Measurements from ENCODE around the gene AFG1L.
"Not testable (repeated sequence)": the region's sequence is repeated elsewhere in the genome, so short reads cannot be mapped to it uniquely, and the experiment has no call there.

AFG1L gene

DNA sequence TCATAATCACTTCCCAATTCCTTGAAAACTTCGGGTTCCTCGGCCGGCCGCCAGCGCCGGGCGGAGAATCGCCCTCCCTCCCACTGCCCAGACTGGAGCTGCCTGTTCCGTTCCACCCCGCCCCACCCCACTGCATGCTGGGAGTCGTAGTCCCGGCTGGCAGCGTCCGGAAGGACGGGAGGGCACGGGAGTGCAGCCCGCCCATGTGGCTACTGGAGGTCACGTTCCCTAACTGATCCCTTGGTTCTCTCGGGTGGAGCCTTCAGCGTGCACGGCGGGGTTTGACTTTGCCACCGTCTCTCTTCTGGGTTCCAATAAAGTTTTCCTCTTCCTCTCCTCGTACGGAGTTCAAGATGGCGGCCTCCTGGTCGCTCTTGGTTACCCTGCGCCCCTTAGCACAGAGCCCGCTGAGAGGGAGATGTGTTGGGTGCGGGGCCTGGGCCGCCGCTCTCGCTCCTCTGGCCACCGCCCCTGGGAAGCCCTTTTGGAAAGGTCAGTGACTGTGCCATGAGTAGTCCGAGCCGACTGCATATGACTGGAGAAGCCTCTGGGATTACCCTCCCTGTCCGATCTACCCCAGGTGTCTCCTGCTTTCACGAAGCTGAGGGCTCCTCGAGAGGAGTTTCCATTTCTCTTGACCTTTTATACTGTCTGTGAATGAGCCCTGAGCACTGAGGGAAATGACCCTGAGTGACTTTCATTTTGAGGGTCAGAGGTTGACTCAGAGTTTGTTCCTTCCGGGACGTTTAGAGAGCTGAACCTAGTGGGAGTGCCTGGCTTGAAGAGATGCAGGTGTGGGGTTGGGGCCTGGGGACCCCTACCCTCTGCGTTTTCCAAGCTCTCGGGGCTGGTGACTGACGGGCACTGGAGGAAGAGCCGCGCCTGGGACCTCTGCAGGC lies at the start of gene AFG1L:
Gene AFG1L (plus strand): TSS at position 328 of the 899 bp plus-strand sequence. CDS start 26 bp downstream, at position 354.
- peak; percentile 92 for DNase-seq

GRCh38 chr6:108245095-108245494 lies 49.8 kb upstream of the AFG1L start:
- not testable (repeated sequence) for DNase-seq

DNA sequence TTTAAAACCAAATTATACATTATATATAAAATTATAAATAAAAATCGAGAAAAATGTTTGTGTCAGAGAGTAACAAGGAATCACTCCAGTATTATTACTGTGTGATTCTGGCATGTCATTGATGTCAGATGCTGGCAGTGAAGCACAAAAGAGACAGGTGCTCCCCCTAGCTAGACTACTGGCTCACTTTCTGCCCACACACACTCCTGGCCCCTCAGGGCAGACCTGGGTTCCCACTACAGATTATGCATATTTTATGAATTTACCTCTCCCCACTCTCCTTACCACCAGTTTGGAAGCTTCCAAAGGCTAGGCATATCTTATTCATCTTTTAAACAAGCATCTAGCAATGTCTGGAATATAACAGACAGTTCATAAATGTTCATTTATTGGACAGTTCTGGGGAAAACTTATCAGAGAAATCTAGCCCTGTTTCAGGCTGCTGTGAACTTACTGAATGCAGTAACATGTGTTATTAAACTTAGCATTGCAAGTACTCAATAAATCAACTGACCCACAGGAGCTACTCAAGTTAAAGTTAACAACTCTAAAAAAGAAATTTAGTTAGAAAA lies 46.8 kb upstream of the AFG1L start:
- DNase-seq: no peak

GRCh38 chr6:108250240-108250866 lies 44.5 kb upstream of the AFG1L start:
- no peak for DNase-seq

- DNase-seq: no peak
Measured at GRCh38 chr6:108251252-108251651, 43.6 kb upstream of the AFG1L start.

DNA sequence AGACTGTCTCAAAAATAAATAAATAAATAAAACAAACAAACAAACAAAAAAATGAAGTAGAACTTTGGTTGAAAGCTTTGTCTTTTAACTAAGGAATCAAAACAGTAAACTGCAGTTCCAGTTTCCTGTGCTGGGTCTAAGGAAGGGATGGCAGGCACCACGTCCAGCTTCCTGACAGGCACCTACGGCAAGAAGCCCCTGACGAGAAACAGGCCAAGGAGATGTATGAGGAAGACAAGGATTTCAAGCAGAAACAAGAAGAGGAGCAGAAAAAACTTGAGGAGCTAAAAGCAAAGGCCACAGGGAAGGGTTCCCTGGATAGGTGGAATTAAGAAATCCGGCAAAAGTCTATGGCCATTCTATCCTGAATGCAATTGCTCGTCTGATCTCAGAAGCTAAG lies 42.8 kb upstream of the AFG1L start:
- DNase-seq: no peak

DNA sequence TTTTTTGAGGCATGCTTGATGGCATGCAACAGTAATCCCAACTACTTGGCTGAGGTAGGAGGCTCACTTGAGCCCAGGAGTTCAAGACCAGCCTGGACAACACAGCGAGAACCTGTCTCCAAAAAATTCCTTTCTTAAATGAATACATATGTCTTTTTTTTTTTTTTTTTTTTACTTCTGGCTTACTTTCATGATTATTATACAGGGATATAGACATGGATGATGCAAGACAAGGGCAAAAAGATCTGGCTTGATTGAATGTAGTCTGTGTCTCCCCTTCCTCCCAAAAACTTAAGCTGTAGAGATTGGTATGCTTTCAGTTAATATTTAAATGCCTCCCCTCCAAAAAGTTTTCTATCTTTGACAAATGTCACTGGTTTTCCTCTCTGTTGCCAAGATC lies 41.6 kb upstream of the AFG1L start:
- DNase-seq: no peak

- DNase-seq: no peak
Measured at GRCh38 chr6:108254433-108255410, 40.1 kb upstream of the AFG1L start.

GRCh38 chr6:108260126-108260808 lies 34.6 kb upstream of the AFG1L start:
- peak; percentile 36 for DNase-seq

DNA sequence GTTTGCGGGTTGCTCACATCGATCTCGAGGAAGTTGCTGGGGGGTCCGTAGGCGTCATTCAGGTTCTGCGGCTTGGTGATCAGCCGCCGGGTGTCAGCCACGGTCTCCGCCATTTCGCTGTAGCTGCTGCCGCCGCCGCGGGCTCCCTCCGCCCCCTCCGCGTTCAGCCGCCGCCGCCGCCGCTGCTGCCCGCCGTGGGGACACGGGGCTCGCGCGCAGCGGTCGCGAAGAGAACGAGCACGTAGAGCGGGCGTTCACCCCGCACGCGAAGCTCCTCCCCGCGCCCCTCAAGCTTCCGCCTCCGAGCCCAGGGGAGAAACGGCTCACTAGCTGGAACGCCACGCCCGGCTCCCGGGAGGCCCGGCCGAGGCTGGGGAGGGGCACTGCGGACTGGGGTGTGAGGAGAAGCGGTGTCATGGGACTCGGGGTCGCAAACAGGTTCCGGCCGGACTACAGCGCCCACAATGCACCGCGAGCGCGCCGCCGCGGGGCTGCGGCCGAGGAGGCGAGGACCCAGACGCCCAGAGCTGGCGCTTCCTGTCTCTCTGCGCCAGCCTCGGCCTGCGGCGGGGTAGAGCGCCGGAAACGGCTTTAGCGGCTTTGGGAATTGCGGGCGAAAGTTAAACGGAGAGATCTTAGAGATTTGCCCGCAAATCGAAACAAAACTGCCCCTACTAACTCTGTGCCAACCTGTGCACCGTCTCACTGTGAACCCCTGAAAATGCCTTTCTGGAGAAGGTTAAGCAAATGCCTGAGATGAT lies 33.9 kb upstream of the AFG1L start, which contains the start of gene SNX3:
Gene SNX3 (minus strand): TSS at position 232 of the 761 bp plus-strand sequence. CDS start 119 bp downstream, at position 113.
- peak; percentile 92 for DNase-seq

GRCh38 chr6:108263371-108263770 lies 31.5 kb upstream of the AFG1L start:
- DNase-seq: no peak

- DNase-seq: no peak
Measured at GRCh38 chr6:108268845-108269244, 26.0 kb upstream of the AFG1L start.

GRCh38 chr6:108269955-108270354 lies 24.9 kb upstream of the AFG1L start:
- DNase-seq: not testable (repeated sequence)

DNA sequence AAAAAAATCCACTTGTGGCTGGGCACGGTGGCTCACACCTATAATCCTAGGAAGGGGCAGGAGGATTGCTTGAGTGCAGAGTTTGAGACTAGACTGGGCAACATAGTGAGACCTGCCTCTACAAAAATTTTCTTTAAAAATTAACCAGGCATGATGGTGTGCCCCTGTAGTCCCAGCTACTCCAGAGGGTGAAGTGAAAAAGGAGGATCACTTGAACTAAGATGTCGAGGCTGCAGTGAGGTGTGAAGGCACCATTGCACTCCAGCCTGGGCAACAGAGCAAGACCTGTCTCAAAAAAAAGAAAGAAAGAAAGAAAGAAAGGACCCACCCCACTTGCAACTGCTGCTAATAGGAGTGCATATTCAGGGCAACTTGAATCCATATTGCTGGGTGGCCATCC lies 20.3 kb upstream of the AFG1L start:
- DNase-seq: no peak

DNA sequence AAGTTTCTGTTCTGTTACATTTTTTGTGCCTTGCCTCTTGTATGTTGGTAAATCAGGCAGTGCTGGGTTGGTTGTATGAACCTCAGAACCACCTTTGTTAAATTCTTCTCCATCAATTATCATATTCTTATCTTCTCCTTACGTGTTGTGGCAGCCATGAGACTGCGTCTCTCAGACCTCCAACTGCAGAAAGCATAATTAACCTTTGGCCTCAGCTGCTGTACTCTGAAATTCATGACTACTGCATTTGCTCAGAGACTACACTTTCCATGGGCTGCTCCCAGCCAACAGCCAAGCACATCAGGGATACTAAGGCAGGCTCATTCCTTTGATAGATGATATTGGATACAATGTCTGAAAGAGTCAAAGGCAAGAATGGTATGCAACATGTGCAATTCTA lies 18.9 kb upstream of the AFG1L start:
- no peak for DNase-seq

DNA sequence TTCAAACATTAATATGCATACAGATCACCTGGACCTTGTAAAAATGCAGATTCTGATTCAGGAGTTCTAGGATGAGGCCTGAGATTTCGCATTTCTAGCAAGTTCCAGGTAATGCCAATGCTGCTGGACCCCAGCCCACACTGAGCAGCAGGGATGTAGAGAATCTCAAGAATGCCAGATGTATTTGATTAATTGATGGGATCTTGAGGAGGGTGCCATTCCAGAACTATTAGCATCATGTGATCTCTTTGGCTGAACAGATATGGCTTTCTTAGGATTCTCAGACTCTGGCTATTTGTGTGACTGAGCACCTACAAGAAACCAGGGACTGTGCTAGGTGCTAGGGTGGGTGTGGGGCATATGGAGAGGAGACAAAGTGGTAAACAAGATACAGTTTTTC lies 17.6 kb upstream of the AFG1L start:
- DNase-seq: no peak

GRCh38 chr6:108277831-108278230 lies 17.0 kb upstream of the AFG1L start:
- no peak for DNase-seq

GRCh38 chr6:108285381-108285780 lies 9.5 kb upstream of the AFG1L start:
- DNase-seq: no peak

DNA sequence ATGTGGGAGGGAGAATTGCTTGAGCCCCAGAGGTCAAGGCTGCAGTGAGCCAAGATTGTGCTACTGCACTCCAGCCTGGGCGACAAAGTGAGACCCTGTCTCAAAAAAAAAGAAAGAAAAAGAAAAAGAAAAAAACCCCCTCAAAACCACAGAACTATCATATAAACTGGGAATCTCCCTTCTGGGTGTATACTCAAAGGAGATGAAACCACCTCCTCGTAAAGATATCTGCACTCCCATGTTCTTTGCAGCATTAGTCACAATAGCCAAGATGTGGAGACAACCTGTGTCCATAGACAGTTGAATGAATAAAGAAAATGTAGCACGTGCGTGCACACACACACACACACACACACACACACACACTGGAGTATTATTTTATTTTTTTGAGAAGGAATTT lies 8.5 kb upstream of the AFG1L start:
- DNase-seq: no peak

GRCh38 chr6:108287373-108287772 lies 7.5 kb upstream of the AFG1L start:
- DNase-seq: no peak

DNA sequence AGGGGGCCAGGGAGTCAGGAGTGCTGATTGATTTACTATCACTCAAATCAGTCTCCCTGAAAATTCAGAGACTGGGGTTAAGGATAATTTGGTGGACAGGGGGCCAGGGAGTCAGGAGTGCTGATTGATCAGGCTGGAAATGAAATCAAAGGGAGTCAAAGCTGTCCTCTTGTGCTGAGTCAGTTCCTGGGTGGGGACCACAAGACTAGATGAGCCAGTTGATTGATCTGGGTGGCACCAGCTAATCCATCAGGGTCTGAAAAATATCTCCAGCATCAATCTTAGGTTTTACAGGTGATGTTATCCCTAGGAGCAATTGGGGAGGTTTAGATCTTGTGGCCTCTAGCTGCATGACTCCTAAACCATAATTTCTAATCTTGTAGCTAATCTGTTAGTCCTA lies 6.1 kb upstream of the AFG1L start:
- DNase-seq: no peak

All from stimulated activated CD8-positive, alpha-beta memory T cell treated with anti-CD3 and anti-CD28 coated beads, Interleukin-4, amount 100 ng/mL, for 48 hours (primary cell).